H1 (cell line): ENCODE results near the gene GLS. TPM values are rescaled to one million over a fixed set of nuclear protein-coding genes. Genes with fewer than 3 reads are reported as not detected.
A peak's percentile ranks its signal among the peaks of the same experiment; 100 is the strongest.

Experiments
- BCL11A ChIP-seq, 2 experiments: IDR thresholded peaks; one replicate each; pipeline ENCODE4 v1.6.1; 2011; ENCODE audit warnings: low read depth in 2 of 2, low read length in 2 of 2, mild to moderate bottlenecking in 2 of 2
- HDAC2 ChIP-seq, 2 experiments: fragments of 300-600 bp in 1 of 2; sonication (generic) in 1 of 2; IDR thresholded peaks; 2 replicates each; pipeline ENCODE4 v1.6.1; 2011 to 2012; ENCODE audit warnings: low read depth in 2 of 2, low read length in 2 of 2, mild to moderate bottlenecking in 2 of 2, moderate library complexity in 2 of 2, borderline replicate concordance in 1 of 2, inconsistent platforms in 1 of 2
- KDM4A ChIP-seq: IDR thresholded peaks from one replicate; pipeline ENCODE4 v1.7.1; 2012; ENCODE audit warnings: low read depth, mild to moderate bottlenecking, moderate library complexity, low read length, inconsistent platforms; ENCODE audit not compliant: severe bottlenecking
- MAFK ChIP-seq: IDR thresholded peaks from 2 replicates; pipeline ENCODE4 v1.6.1; 2012; ENCODE audit warnings: low read depth, mild to moderate bottlenecking, improper control_type of control experiment, low read length
- SIRT6 ChIP-seq: IDR thresholded peaks from one replicate; pipeline ENCODE4 v1.7.1; 2012; ENCODE audit warnings: low read length, inconsistent platforms
- SP1 ChIP-seq: IDR thresholded peaks from 2 replicates; pipeline ENCODE4 v1.6.1; 2011; ENCODE audit warnings: low read depth, low read length
- TAF1 ChIP-seq: IDR thresholded peaks from 2 replicates; pipeline ENCODE4 v1.6.1; 2011; ENCODE audit warnings: mild to moderate bottlenecking, low read depth, low read length
- polyA plus RNA-seq, 7 experiments: library from polyadenylated mRNA; depleted of rRNA in 3 of 7; stranded (reverse) in 5 of 7; unstranded in 2 of 7; fragments of >200 nt in 5 of 7; fragments of 200-250 nt in 2 of 7; gene quantifications; 1 replicate in 5 of 7; 2 replicates in 1 of 7; 4 replicates in 1 of 7; pipeline versions ENCODE4 v1.2.1 to v1.2.3, GENCODE V29; 2011 to 2013; ENCODE audit warnings: missing spikeins in 2 of 7, mixed read lengths in 2 of 7
- total RNA-seq: library from RNA; stranded (reverse); fragmentation: NEBNext Ultra II Directional; extraction: Animal tissue kit (Norgen Biotek cat#: 25700); gene quantifications from 2 replicates; pipeline ENCODE4 v1.2.1, GENCODE V29; 2021
- TF ChIP-seq, protein P1 (sequence below): fragments of 300-600 bp; sonication (generic); IDR thresholded peaks from 2 replicates; pipeline ENCODE4 v1.7.1; 2012; ENCODE audit warnings: low read length, moderate library complexity, mild to moderate bottlenecking, inconsistent platforms; ENCODE audit not compliant: insufficient replicate concordance

GLS gene
- total and polyA plus RNA-seq, 2 of the 8 experiments (the other 6 are each of a cell fraction or from before 2014, with no cell fraction given): 15.7 to 89.8 TPM

DNA sequence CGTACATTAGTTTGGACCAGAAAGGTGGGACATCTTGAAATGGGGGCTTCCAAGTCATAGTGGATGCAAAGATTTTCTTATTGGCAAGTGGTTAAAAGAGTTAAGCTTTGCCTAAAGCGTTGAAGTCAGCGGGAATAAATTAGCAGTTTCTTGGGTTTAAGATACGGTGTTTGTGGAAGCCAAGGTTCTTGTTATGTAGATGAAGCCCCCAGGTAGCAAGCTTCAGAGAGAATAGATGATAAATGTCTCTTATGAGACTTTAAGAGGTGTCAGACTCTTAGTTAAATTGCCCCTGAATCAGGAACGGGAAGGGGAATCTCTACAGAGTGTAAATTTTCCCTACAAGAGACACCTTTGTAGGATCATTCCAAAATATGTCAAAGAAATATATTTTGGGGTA, 10.9 kb upstream of the GLS start (continued):
- TF ChIP-seq, protein P1, sequence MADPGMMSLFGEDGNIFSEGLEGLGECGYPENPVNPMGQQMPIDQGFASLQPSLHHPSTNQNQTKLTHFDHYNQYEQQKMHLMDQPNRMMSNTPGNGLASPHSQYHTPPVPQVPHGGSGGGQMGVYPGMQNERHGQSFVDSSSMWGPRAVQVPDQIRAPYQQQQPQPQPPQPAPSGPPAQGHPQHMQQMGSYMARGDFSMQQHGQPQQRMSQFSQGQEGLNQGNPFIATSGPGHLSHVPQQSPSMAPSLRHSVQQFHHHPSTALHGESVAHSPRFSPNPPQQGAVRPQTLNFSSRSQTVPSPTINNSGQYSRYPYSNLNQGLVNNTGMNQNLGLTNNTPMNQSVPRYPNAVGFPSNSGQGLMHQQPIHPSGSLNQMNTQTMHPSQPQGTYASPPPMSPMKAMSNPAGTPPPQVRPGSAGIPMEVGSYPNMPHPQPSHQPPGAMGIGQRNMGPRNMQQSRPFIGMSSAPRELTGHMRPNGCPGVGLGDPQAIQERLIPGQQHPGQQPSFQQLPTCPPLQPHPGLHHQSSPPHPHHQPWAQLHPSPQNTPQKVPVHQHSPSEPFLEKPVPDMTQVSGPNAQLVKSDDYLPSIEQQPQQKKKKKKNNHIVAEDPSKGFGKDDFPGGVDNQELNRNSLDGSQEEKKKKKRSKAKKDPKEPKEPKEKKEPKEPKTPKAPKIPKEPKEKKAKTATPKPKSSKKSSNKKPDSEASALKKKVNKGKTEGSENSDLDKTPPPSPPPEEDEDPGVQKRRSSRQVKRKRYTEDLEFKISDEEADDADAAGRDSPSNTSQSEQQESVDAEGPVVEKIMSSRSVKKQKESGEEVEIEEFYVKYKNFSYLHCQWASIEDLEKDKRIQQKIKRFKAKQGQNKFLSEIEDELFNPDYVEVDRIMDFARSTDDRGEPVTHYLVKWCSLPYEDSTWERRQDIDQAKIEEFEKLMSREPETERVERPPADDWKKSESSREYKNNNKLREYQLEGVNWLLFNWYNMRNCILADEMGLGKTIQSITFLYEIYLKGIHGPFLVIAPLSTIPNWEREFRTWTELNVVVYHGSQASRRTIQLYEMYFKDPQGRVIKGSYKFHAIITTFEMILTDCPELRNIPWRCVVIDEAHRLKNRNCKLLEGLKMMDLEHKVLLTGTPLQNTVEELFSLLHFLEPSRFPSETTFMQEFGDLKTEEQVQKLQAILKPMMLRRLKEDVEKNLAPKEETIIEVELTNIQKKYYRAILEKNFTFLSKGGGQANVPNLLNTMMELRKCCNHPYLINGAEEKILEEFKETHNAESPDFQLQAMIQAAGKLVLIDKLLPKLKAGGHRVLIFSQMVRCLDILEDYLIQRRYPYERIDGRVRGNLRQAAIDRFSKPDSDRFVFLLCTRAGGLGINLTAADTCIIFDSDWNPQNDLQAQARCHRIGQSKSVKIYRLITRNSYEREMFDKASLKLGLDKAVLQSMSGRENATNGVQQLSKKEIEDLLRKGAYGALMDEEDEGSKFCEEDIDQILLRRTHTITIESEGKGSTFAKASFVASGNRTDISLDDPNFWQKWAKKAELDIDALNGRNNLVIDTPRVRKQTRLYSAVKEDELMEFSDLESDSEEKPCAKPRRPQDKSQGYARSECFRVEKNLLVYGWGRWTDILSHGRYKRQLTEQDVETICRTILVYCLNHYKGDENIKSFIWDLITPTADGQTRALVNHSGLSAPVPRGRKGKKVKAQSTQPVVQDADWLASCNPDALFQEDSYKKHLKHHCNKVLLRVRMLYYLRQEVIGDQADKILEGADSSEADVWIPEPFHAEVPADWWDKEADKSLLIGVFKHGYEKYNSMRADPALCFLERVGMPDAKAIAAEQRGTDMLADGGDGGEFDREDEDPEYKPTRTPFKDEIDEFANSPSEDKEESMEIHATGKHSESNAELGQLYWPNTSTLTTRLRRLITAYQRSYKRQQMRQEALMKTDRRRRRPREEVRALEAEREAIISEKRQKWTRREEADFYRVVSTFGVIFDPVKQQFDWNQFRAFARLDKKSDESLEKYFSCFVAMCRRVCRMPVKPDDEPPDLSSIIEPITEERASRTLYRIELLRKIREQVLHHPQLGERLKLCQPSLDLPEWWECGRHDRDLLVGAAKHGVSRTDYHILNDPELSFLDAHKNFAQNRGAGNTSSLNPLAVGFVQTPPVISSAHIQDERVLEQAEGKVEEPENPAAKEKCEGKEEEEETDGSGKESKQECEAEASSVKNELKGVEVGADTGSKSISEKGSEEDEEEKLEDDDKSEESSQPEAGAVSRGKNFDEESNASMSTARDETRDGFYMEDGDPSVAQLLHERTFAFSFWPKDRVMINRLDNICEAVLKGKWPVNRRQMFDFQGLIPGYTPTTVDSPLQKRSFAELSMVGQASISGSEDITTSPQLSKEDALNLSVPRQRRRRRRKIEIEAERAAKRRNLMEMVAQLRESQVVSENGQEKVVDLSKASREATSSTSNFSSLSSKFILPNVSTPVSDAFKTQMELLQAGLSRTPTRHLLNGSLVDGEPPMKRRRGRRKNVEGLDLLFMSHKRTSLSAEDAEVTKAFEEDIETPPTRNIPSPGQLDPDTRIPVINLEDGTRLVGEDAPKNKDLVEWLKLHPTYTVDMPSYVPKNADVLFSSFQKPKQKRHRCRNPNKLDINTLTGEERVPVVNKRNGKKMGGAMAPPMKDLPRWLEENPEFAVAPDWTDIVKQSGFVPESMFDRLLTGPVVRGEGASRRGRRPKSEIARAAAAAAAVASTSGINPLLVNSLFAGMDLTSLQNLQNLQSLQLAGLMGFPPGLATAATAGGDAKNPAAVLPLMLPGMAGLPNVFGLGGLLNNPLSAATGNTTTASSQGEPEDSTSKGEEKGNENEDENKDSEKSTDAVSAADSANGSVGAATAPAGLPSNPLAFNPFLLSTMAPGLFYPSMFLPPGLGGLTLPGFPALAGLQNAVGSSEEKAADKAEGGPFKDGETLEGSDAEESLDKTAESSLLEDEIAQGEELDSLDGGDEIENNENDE: peak; percentile 44
- TF ChIP-seq KDM4A (no peak), SP1 (no peak), HDAC2 (IDR thresholded peaks at IDR 0.05; ENCODE audit: borderline replicate concordance in 1 of 2, low read depth in 2 of 2, low read length in 2 of 2) (peak in 1 of 2 experiments; percentile 63; a peak in 1 of 4 replicates), SIRT6 (no peak), BCL11A (IDR thresholded peaks at IDR 0.05; ENCODE audit: low read depth in 2 of 2, low read length in 2 of 2) (no peak), MAFK (no peak), TAF1 (no peak)
